HEK293T (cell line): ENCODE measurements around the gene CLDN19.

Experiments
- ARNT ChIP-seq: fragments of 450-650 bp; IDR thresholded peaks from 2 replicates; pipeline ENCODE4 v1.6.1; 2017; ENCODE audit warnings: mild to moderate bottlenecking
- CTBP1 ChIP-seq: fragments of 450-650 bp; IDR thresholded peaks from 2 replicates; pipeline ENCODE4 v1.6.1; 2016; ENCODE audit warnings: borderline replicate concordance
- ELF4 ChIP-seq: fragments of 450-650 bp; IDR thresholded peaks from 2 replicates; pipeline ENCODE4 v1.6.1; 2017; ENCODE audit warnings: antibody characterized with exemption
- FOXA1 ChIP-seq: fragments of 450-650 bp; IDR thresholded peaks from 2 replicates; pipeline ENCODE4 v1.6.1; 2016; ENCODE audit warnings: mild to moderate bottlenecking
- FOXK2 ChIP-seq: fragments of 450-650 bp; IDR thresholded peaks from 2 replicates; pipeline ENCODE4 v1.6.1; 2016; ENCODE audit warnings: mild to moderate bottlenecking
- FOXM1 ChIP-seq: fragments of 450-650 bp; IDR thresholded peaks from 2 replicates; pipeline ENCODE4 v1.6.1; 2017; ENCODE audit warnings: mild to moderate bottlenecking, borderline replicate concordance
- L3MBTL2 ChIP-seq: fragments of 450-650 bp; conservative IDR thresholded peaks from 2 replicates; pipeline ENCODE4 v1.6.1; 2016; ENCODE audit warnings: mild to moderate bottlenecking
- NFRKB ChIP-seq: fragments of 450-650 bp; IDR thresholded peaks from 2 replicates; pipeline ENCODE4 v1.6.1; 2016; ENCODE audit warnings: mild to moderate bottlenecking, moderate library complexity
- PKNOX1 ChIP-seq: fragments of 450-650 bp; IDR thresholded peaks from 2 replicates; pipeline ENCODE4 v1.6.1; 2016
- SP1 ChIP-seq: fragments of 450-650 bp; IDR thresholded peaks from 2 replicates; pipeline ENCODE4 v1.6.1; 2017
- SUZ12 ChIP-seq: fragments of 450-650 bp; IDR thresholded peaks from 2 replicates; pipeline ENCODE4 v1.6.1; 2016; ENCODE audit warnings: mild to moderate bottlenecking
- TARDBP ChIP-seq: fragments of 450-650 bp; IDR thresholded peaks from 2 replicates; pipeline ENCODE4 v1.6.1; 2016
- ZNF384 ChIP-seq: fragments of 450-650 bp; IDR thresholded peaks from 2 replicates; pipeline ENCODE4 v1.6.1; 2016

GRCh38 chr1:42730002-42730401 lies 10.0 kb downstream of the CLDN19 start:
- no peak for TF ChIP-seq SP1
- TF ChIP-seq ARNT, result no peak
- no peak for TF ChIP-seq TARDBP
- TF ChIP-seq FOXA1, result no peak
- TF ChIP-seq CTBP1, result no peak
- no peak for TF ChIP-seq NFRKB
- TF ChIP-seq ZNF384, result no peak
- TF ChIP-seq FOXK2, result no peak
- TF ChIP-seq ELF4, result no peak
- TF ChIP-seq PKNOX1, result no peak
- TF ChIP-seq L3MBTL2, result no peak
- no peak for TF ChIP-seq SUZ12
- no peak for TF ChIP-seq FOXM1
